ENCODE measurements around the gene MFN2.
"Not testable (repeated sequence)": the region's sequence is repeated elsewhere in the genome, so short reads cannot be mapped to it uniquely, and the experiment has no call there.

The MFN2 gene

GRCh38 chr1:12019858-12020509, 39.7 kb downstream of the MFN2 start:
- no peak for DNase-seq

GRCh38 chr1:12021616-12022015, 41.4 kb downstream of the MFN2 start:
- no peak for DNase-seq

- no peak for DNase-seq
These were observed 41.8 kb downstream of the MFN2 start for GRCh38 chr1:12022036-12022435.

GRCh38 chr1:12026586-12026985, 46.3 kb downstream of the MFN2 start:
- no peak for DNase-seq

- no peak for DNase-seq
These were observed 48.0 kb downstream of the MFN2 start for GRCh38 chr1:12028248-12028647.

GRCh38 chr1:12028957-12029511, 48.8 kb downstream of the MFN2 start:
- DNase-seq, result no peak

- no peak for DNase-seq
These were observed 49.6 kb downstream of the MFN2 start for GRCh38 chr1:12029720-12030339.

- DNase-seq, result peak in 8 of 56 donors; percentile 8 to 36 (median 22)
These were observed 51.1 kb downstream of the MFN2 start for GRCh38 chr1:12031039-12031980.

- no peak for DNase-seq
These were observed 51.9 kb downstream of the MFN2 start for GRCh38 chr1:12032161-12032621.

GRCh38 chr1:12033441-12033840, 53.2 kb downstream of the MFN2 start:
- not testable (repeated sequence) for DNase-seq

GRCh38 chr1:12034381-12034801, 54.1 kb downstream of the MFN2 start:
- peak in 17 of 56 donors; percentile 4 to 64 (median 17) for DNase-seq

GRCh38 chr1:12035312-12035711, 55.1 kb downstream of the MFN2 start:
- DNase-seq, result no peak

GRCh38 chr1:12037486-12038355, 57.5 kb downstream of the MFN2 start:
- no peak for DNase-seq

GRCh38 chr1:12038356-12039163, 58.3 kb downstream of the MFN2 start:
- DNase-seq, result no peak

- DNase-seq, result no peak
These were observed 58.9 kb downstream of the MFN2 start for GRCh38 chr1:12039164-12039525.

GRCh38 chr1:12039824-12040456, 59.7 kb downstream of the MFN2 start:
- not testable (repeated sequence) for DNase-seq

- DNase-seq, result no peak
These were observed 60.3 kb downstream of the MFN2 start for GRCh38 chr1:12040457-12041051.

GRCh38 chr1:12044187-12044877, 64.1 kb downstream of the MFN2 start:
- peak in 1 of 56 donors; percentile 12 for DNase-seq

All from amygdala (tissue), 56 donors.